K562 (cell line): Measurements from ENCODE around the gene PREX1. TPM values are rescaled to one million over a fixed set of nuclear protein-coding genes. Genes with fewer than 3 reads are reported as not detected.

Source experiments
- ATAC-seq: fragments of 200-7000 bp; cut with Tn5 transposase; 3 replicates; pipeline ENCODE4 v1.9.1; 2020; ENCODE audit warnings: moderate library complexity
- BruUV-seq: library from RNA; stranded (reverse); fragments of 400-500 nt; replicated peaks from 2 replicates; lab custom pipeline; 2021; lab: Mats Ljungman, UMichigan
- CTCF ChIA-PET: fragments of 300-600 bp; formaldehyde crosslinking; extraction: SDS; loops from one replicate; lab custom pipeline; 2021; ENCODE audit warnings: low intra/inter-chr PET ratio; lab: Yijun Ruan, JAX
- POLR2A ChIA-PET: fragments of 300-600, 350-650 bp; sonication (Branson Sonifier 250); formaldehyde crosslinking; extraction: SDS; loops from one replicate; lab custom pipeline; 2021; ENCODE audit warnings: antibody characterized with exemption, inconsistent platforms; lab: Yijun Ruan, JAX
- DNase-seq, 4 experiments: peaks; one replicate each; pipeline versions ENCODE4 v3.0.0 to v3.0.0-alpha.2; 2011 to 2018; ENCODE audit warnings: low spot score in 3 of 4, mixed read lengths in 3 of 4; ENCODE audit errors: extremely low read depth in 1 of 4
- FAIRE-seq: peaks from 2 replicates; lab custom pipeline; 2011; peaks lifted over from hg19 to GRCh38; lab: Jason Lieb, UNC
- H2AFZ ChIP-seq: 2 replicates; pipeline ENCODE4 v1.6.0; 2011; ENCODE audit warnings: low read depth, low read length, control low read depth, inconsistent platforms
- H3K27ac ChIP-seq: fragments of 200-600 bp; 3 replicates; pipeline ENCODE4 v1.8.0; 2011; ENCODE audit warnings: low read depth, mild to moderate bottlenecking, control low read depth, inconsistent platforms, low read length, moderate library complexity, mixed read lengths; ENCODE audit errors: extremely low read depth
- H3K27me3 ChIP-seq, 2 experiments: fragments of 300-600 bp in 1 of 2; 2 replicates in 1 of 2; 3 replicates in 1 of 2; pipeline versions ENCODE4 v1.6.0 to v1.8.0; 2011; ENCODE audit warnings: inconsistent platforms in 2 of 2, low read length in 2 of 2, mild to moderate bottlenecking in 1 of 2, mixed read lengths in 1 of 2, moderate library complexity in 1 of 2; ENCODE audit not compliant: control insufficient read depth in 2 of 2, insufficient read depth in 2 of 2
- H3K36me3 ChIP-seq: fragments of 300-600 bp; 3 replicates; pipeline ENCODE4 v1.8.0; 2011; ENCODE audit warnings: mild to moderate bottlenecking, low read length, inconsistent platforms; ENCODE audit not compliant: control insufficient read depth, insufficient read depth
- H3K4me1 ChIP-seq, 2 experiments: fragments of 200-600 bp in 1 of 2; replicated peaks in 1 of 2; 2 replicates in 1 of 2; 3 replicates in 1 of 2; pipeline versions ENCODE4 v1.5.1 to v1.8.0; 2011; ENCODE audit warnings: inconsistent platforms in 2 of 2, low read length in 2 of 2, mild to moderate bottlenecking in 1 of 2, mixed read lengths in 1 of 2, moderate library complexity in 1 of 2; ENCODE audit not compliant: control insufficient read depth in 2 of 2, insufficient read depth in 2 of 2
- H3K4me2 ChIP-seq: 2 replicates; pipeline ENCODE4 v1.6.1; 2011; ENCODE audit warnings: low read length, control low read depth, inconsistent platforms, mixed read lengths; ENCODE audit not compliant: insufficient read depth
- H3K4me3 ChIP-seq: fragments of 200-600 bp; sonication (generic), shearing (Covaris generic); 2 replicates; pipeline ENCODE4 v1.5.1; 2016; ENCODE audit warnings: control low read depth, inconsistent platforms
- H3K79me2 ChIP-seq: fragments of 200-600 bp; 3 replicates; pipeline ENCODE4 v1.8.0; 2011; ENCODE audit warnings: low read length, inconsistent platforms; ENCODE audit not compliant: control insufficient read depth, insufficient read depth
- H3K9ac ChIP-seq, 2 experiments: 2 replicates each; pipeline versions ENCODE4 v1.6.0 to v1.6.1; 2011; ENCODE audit warnings: low read depth in 2 of 2, low read length in 2 of 2, control low read depth in 1 of 2, inconsistent platforms in 1 of 2, mild to moderate bottlenecking in 1 of 2, mixed read lengths in 1 of 2; ENCODE audit not compliant: insufficient read depth in 1 of 2
- H3K9me1 ChIP-seq: one replicate; pipeline ENCODE4 v1.6.0; 2011; ENCODE audit warnings: inconsistent platforms, mild to moderate bottlenecking, low read length, moderate library complexity; ENCODE audit not compliant: control insufficient read depth, insufficient read depth
- H3K9me3 ChIP-seq: replicated peaks from 2 replicates; pipeline ENCODE4 v1.5.1; 2011; ENCODE audit warnings: low read depth, low read length, inconsistent platforms; ENCODE audit not compliant: control insufficient read depth, insufficient read depth
- H4K20me1 ChIP-seq: replicated peaks from 2 replicates; pipeline ENCODE4 v1.6.1; 2011; ENCODE audit warnings: low read length, inconsistent platforms, mixed read lengths; ENCODE audit not compliant: control insufficient read depth, insufficient read depth
- ADNP ChIP-seq: fragments of 200-800 bp; sonication (Bioruptor generic); IDR thresholded peaks from 2 replicates; pipeline ENCODE4 v1.6.1; 2016; ENCODE audit warnings: missing genetic modification characterization, missing compliant biosample characterization
- CBX3 ChIP-seq, 2 experiments: IDR thresholded peaks; 1 replicate in 1 of 2; 2 replicates in 1 of 2; pipeline ENCODE4 v1.6.1; 2012; ENCODE audit warnings: inconsistent platforms in 2 of 2, low read length in 2 of 2, borderline replicate concordance in 1 of 2, control low read depth in 1 of 2
- FOSL1 ChIP-seq: fragments of 200-800 bp; sonication (Bioruptor generic); conservative IDR thresholded peaks from 2 replicates; pipeline ENCODE4 v1.6.1; 2016; ENCODE audit warnings: missing genetic modification characterization, missing compliant biosample characterization
- HDAC2 ChIP-seq: fragments of 450-650 bp; IDR thresholded peaks from 2 replicates; pipeline ENCODE4 v1.6.1; 2016; ENCODE audit warnings: mild to moderate bottlenecking
- ILF3 ChIP-seq: fragments of 450-650 bp; IDR thresholded peaks from 2 replicates; pipeline ENCODE4 v1.6.1; 2018; ENCODE audit warnings: antibody characterized with exemption, mild to moderate bottlenecking, moderate library complexity, borderline replicate concordance
- MEF2A ChIP-seq: IDR thresholded peaks from 2 replicates; pipeline ENCODE4 v1.6.1; 2011; ENCODE audit warnings: low read depth, mild to moderate bottlenecking, low read length, moderate library complexity; ENCODE audit not compliant: control insufficient read depth
- MEF2D ChIP-seq: conservative IDR thresholded peaks from 2 replicates; pipeline ENCODE4 v1.6.1; 2016; ENCODE audit warnings: low read depth, missing genetic modification characterization, missing compliant biosample characterization
- SMARCC2 ChIP-seq: fragments of 450-650 bp; IDR thresholded peaks from 2 replicates; pipeline ENCODE4 v1.6.1; 2017; ENCODE audit warnings: antibody characterized with exemption, moderate library complexity, mild to moderate bottlenecking, low read depth
- SREBF2 ChIP-seq: sonication (generic); formaldehyde crosslinking; IDR thresholded peaks from 2 replicates; pipeline ENCODE4 v1.4.0; 2020; ENCODE audit warnings: mild to moderate bottlenecking, missing genetic modification reagents
- WHSC1 ChIP-seq: IDR thresholded peaks from one replicate; pipeline ENCODE4 v1.6.1; 2012; ENCODE audit warnings: low read length, control low read depth, inconsistent platforms
- ZC3H4 ChIP-seq: sonication (generic); formaldehyde crosslinking; IDR thresholded peaks from 2 replicates; pipeline ENCODE4 v1.9.0; 2021; ENCODE audit warnings: missing genetic modification reagents, borderline replicate concordance
- ZC3H8 ChIP-seq: fragments of 450-650 bp; IDR thresholded peaks from 2 replicates; pipeline ENCODE4 v1.6.1; 2017
- ZNF140 ChIP-seq: fragments of 250-450 bp; sonication (Bioruptor Pico); IDR thresholded peaks from 2 replicates; pipeline ENCODE4 v1.8.0; 2021; ENCODE audit warnings: moderate library complexity, mild to moderate bottlenecking, inconsistent platforms
- ZNF347 ChIP-seq: fragments of 450-650 bp; formaldehyde crosslinking; IDR thresholded peaks from 2 replicates; pipeline ENCODE4 v1.4.0; 2020; ENCODE audit warnings: low read depth, mild to moderate bottlenecking, moderate library complexity
- ZNF436 ChIP-seq: fragments of 250-450, 450-650 bp; sonication (Bioruptor Pico); formaldehyde crosslinking; IDR thresholded peaks from 2 replicates; pipeline ENCODE4 v1.7.0; 2020; ENCODE audit warnings: mild to moderate bottlenecking
- ZNF717 ChIP-seq: fragments of 250-450 bp; sonication (Bioruptor Pico); IDR thresholded peaks from 2 replicates; pipeline ENCODE4 v1.5.0; 2021
- WGBS: fragments of 100-300 bp; shearing (Covaris generic); methylation state at CpG from one replicate; pipeline ENCODE4 v1.1.6; 2016; ENCODE audit warnings: low coverage, mixed read lengths; ENCODE audit not compliant: insufficient coverage; ENCODE audit errors: missing lambda C conversion rate; 5-methylcytosine and 5-hydroxymethylcytosine counted together
- in situ Hi-C: fragments of 300-500 bp; cut with MboI; formaldehyde crosslinking; loops from 4 replicates; pipeline ENCODE4 v1.15.0; 2018; ENCODE audit warnings: inconsistent platforms, mixed read lengths
- intact Hi-C: fragments of 100-400 bp; cut with micrococcal nuclease; formaldehyde crosslinking; loops from 2 replicates; pipeline ENCODE4 v1.14.2; 2022
- polyA plus RNA-seq, 8 experiments: library from polyadenylated mRNA; depleted of rRNA in 4 of 8; stranded (reverse) in 5 of 8; unstranded in 3 of 8; fragments of >200 nt; fragmentation: Nextera tagmentation in 2 of 8; fragmentation: Illumina TruSeq in 1 of 8; extraction: Ambion mirVana in 2 of 8; extraction: Trizol in 1 of 8; gene quantifications; 2 replicates each; pipeline versions ENCODE4 v1.2.1 to v1.2.3, GENCODE V29; 2011 to 2014; ENCODE audit warnings: inconsistent platforms in 1 of 8, missing spikeins in 1 of 8
- total RNA-seq, 7 experiments: library from RNA; depleted of rRNA in 6 of 7; stranded (reverse); fragments of >200 nt in 6 of 7; fragmentation: Illumina TruSeq in 2 of 7; extraction: Trizol in 2 of 7; gene quantifications; 2 replicates each; pipeline versions ENCODE4 v1.2.1 to v1.2.3, GENCODE V29; 2011 to 2021; ENCODE audit warnings: low replicate concordance in 1 of 7
- TF ChIP-seq, protein P1 (sequence below): fragments of 250-450 bp; sonication (Bioruptor Pico); IDR thresholded peaks from 2 replicates; pipeline ENCODE4 v1.4.0; 2020; ENCODE audit warnings: mild to moderate bottlenecking, moderate library complexity
- TF ChIP-seq, protein P2 (sequence below): fragments of 450-650 bp; IDR thresholded peaks from 2 replicates; pipeline ENCODE4 v1.6.1; 2018; ENCODE audit not compliant: partially characterized antibody

Gene PREX1
- total and polyA plus RNA-seq, 9 of the 15 experiments (the other 6 are each of a cell fraction or from before 2014, with no cell fraction given), result 0.37 to 10.4 (median 4.8) TPM

DNA sequence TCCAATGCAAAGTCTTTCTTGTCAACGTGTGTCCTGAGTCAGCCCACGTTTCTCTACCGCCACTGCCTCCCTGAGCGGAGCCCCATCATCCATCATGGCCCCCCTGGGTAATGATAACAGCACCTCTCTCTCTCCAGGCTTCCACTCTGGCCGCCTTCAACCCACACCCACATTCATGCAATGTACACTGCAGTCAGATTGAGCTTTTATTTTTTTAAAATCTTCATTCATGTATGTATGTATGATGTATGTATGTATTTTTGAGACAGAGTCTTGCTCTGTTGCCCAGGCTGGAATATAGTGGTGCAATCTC lies 245.2 kb downstream of the PREX1 start:
- no peak overlapping the region for H3K27ac ChIP-seq
- H3K9me1 ChIP-seq, result no peaks in the 10 kb centered on the region
- POLR2A ChIA-PET, result no interaction called here
- no peaks in the 10 kb centered on the region; a peak in 1 of 5 replicates for H3K4me1 ChIP-seq
- H3K9me3 ChIP-seq, result no peaks in the 10 kb centered on the region
- no TSS peak for BruUV-seq
- intact Hi-C loops (no loop called here), in situ Hi-C loops (no loop called here)
- H3K79me2 ChIP-seq, result no peaks in the 10 kb centered on the region
- WGBS, result 3% methylated on average over 5 of the region's 5 CpGs
- no peak overlapping the region for H3K9ac ChIP-seq
- ATAC-seq, result no peak
- TF ChIP-seq, protein P1, sequence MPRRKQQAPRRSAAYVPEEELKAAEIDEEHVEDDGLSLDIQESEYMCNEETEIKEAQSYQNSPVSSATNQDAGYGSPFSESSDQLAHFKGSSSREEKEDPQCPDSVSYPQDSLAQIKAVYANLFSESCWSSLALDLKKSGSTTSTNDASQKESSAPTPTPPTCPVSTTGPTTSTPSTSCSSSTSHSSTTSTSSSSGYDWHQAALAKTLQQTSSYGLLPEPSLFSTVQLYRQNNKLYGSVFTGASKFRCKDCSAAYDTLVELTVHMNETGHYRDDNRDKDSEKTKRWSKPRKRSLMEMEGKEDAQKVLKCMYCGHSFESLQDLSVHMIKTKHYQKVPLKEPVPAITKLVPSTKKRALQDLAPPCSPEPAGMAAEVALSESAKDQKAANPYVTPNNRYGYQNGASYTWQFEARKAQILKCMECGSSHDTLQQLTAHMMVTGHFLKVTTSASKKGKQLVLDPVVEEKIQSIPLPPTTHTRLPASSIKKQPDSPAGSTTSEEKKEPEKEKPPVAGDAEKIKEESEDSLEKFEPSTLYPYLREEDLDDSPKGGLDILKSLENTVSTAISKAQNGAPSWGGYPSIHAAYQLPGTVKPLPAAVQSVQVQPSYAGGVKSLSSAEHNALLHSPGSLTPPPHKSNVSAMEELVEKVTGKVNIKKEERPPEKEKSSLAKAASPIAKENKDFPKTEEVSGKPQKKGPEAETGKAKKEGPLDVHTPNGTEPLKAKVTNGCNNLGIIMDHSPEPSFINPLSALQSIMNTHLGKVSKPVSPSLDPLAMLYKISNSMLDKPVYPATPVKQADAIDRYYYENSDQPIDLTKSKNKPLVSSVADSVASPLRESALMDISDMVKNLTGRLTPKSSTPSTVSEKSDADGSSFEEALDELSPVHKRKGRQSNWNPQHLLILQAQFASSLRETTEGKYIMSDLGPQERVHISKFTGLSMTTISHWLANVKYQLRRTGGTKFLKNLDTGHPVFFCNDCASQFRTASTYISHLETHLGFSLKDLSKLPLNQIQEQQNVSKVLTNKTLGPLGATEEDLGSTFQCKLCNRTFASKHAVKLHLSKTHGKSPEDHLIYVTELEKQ (CRISPR knock-in tag), result no peak
- no peak for TF ChIP-seq ZNF347 (CRISPR knock-in tag)
- TF ChIP-seq HDAC2, result no peak
- TF ChIP-seq, protein P2, sequence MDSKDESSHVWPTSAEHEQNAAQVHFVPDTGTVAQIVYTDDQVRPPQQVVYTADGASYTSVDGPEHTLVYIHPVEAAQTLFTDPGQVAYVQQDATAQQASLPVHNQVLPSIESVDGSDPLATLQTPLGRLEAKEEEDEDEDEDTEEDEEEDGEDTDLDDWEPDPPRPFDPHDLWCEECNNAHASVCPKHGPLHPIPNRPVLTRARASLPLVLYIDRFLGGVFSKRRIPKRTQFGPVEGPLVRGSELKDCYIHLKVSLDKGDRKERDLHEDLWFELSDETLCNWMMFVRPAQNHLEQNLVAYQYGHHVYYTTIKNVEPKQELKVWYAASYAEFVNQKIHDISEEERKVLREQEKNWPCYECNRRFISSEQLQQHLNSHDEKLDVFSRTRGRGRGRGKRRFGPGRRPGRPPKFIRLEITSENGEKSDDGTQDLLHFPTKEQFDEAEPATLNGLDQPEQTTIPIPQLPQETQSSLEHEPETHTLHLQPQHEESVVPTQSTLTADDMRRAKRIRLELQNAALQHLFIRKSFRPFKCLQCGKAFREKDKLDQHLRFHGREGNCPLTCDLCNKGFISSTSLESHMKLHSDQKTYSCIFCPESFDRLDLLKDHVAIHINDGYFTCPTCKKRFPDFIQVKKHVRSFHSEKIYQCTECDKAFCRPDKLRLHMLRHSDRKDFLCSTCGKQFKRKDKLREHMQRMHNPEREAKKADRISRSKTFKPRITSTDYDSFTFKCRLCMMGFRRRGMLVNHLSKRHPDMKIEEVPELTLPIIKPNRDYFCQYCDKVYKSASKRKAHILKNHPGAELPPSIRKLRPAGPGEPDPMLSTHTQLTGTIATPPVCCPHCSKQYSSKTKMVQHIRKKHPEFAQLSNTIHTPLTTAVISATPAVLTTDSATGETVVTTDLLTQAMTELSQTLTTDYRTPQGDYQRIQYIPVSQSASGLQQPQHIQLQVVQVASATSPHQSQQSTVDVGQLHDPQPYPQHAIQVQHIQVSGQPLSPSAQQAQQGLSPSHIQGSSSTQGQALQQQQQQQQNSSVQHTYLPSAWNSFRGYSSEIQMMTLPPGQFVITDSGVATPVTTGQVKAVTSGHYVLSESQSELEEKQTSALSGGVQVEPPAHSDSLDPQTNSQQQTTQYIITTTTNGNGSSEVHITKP, result no peak
- no peak for TF ChIP-seq FOSL1 (tag)
- TF ChIP-seq ZNF717, result no peak
- TF ChIP-seq ADNP (tag), result no peak
- no peak for TF ChIP-seq ZNF436 (CRISPR knock-in tag)
- TF ChIP-seq SMARCC2, result no peak
- TF ChIP-seq MEF2D (tag), result no peak
- no peak for TF ChIP-seq ZNF140 (CRISPR knock-in tag)
- no peak for TF ChIP-seq ILF3
- no peak for TF ChIP-seq SREBF2 (CRISPR knock-in tag)
- no peak for TF ChIP-seq MEF2A
- TF ChIP-seq ZC3H8, result no peak
- no peak for TF ChIP-seq WHSC1
- TF ChIP-seq CBX3 (IDR thresholded peaks at IDR 0.05; ENCODE audit: borderline replicate concordance in 1 of 2, low read length in 2 of 2), result no peak
- no peak for TF ChIP-seq ZC3H4 (CRISPR knock-in tag)
- H4K20me1 ChIP-seq, result peaks cover 7% of the 10 kb centered on the region; the same call in 1 of the 2 replicates
- no peak overlapping the region for H3K4me2 ChIP-seq
- H2AFZ ChIP-seq, result no peak overlapping the region
- CTCF ChIA-PET, result no interaction called here
- H3K4me3 ChIP-seq, result no peak overlapping the region
- H3K27me3 ChIP-seq, result peaks cover 18 to 50% of the 10 kb centered on the region in 2 experiments
- FAIRE-seq, result no peak
- no peaks in the 10 kb centered on the region for H3K36me3 ChIP-seq
- no peak for DNase-seq
